ENCODE results near the gene RGS19. TPM values are rescaled to one million over a fixed set of nuclear protein-coding genes. Genes with fewer than 3 reads are reported as not detected.

Gene RGS19
- total and polyA plus RNA-seq, 2 donors from 2014 or later, result 6.8 to 20.2 TPM

DNA sequence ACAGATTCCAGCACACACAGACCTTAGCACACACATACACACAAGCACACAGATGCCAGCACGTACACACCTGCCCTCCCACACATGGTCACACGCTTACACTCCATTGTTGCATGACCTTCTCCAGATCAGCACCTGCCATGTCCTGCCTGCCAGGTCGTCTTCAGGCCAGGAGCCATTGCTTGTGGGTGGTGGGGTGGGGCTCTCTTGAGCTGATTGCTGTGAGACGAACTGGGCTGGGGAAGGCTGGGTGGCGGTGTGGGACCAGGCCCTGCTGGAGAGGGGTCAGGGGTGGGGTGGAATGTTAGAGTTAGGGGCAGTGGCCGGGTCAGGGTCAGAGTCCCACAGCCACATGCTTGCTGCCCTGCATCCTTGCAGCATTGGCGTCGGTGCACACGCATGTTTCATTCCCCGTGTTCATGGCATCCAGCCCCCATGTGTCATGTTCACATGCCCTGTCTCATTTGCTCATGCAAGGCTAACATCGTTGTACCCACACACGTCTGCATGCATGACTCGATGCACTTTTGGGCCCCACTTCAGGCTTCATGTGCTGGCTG, 34.6 kb upstream of the RGS19 start:
- no peak for FAIRE-seq
- Histone ChIP-seq H3K27ac (ENCODE audit: low read depth in 2 of 2, low read length in 2 of 2) (no peak overlapping the region), H3K27me3 (ENCODE audit: control insufficient read depth, insufficient read depth, low read length) (no peaks in the 10 kb centered on the region), H3K9me3 (ENCODE audit: control insufficient read depth in 2 of 3, insufficient read depth in 1 of 3, low read length in 3 of 3) (no peaks in the 10 kb centered on the region), H3K4me3 (ENCODE audit: low read length in 3 of 3) (no peak overlapping the region), H3K36me3 (ENCODE audit: control insufficient read depth in 2 of 3, insufficient read depth in 3 of 3, low read length in 3 of 3) (no peaks in the 10 kb centered on the region), H3K4me1 (ENCODE audit: control insufficient read depth in 2 of 3, insufficient read depth in 2 of 3, low read depth in 1 of 3, low read length in 3 of 3) (no peaks in the 10 kb centered on the region), H3K9ac (ENCODE audit: low read length in 3 of 3) (no peak overlapping the region)
- DNase-seq, result peak in 2 of 5 donors; percentile 35 to 46
- TF ChIP-seq, protein P1, sequence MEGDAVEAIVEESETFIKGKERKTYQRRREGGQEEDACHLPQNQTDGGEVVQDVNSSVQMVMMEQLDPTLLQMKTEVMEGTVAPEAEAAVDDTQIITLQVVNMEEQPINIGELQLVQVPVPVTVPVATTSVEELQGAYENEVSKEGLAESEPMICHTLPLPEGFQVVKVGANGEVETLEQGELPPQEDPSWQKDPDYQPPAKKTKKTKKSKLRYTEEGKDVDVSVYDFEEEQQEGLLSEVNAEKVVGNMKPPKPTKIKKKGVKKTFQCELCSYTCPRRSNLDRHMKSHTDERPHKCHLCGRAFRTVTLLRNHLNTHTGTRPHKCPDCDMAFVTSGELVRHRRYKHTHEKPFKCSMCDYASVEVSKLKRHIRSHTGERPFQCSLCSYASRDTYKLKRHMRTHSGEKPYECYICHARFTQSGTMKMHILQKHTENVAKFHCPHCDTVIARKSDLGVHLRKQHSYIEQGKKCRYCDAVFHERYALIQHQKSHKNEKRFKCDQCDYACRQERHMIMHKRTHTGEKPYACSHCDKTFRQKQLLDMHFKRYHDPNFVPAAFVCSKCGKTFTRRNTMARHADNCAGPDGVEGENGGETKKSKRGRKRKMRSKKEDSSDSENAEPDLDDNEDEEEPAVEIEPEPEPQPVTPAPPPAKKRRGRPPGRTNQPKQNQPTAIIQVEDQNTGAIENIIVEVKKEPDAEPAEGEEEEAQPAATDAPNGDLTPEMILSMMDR (IDR thresholded peaks at IDR 0.05; ENCODE audit: borderline replicate concordance, extremely low read depth, insufficient read depth), result no peak
- intact Hi-C loops (cut with DNase I), result no loop called here

DNA sequence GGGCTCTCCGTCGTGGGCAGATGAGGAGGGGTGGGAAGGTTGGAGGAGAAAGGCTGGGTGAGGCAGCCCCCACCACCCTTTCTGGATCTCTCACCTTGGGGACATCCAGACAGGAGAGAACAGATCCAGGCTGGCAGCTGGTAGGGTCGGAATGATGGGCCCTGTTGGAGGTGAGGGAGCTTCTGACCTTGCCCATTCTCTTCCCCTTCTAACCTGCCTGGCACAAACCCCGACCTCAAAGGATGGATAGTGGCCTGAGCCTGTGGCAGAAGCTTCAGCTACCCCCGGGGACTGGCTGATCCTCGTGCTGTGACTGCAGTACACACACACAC, 34.1 kb upstream of the RGS19 start:
- H3K4me3 ChIP-seq (ENCODE audit: low read length in 3 of 3), result no peak overlapping the region
- H3K27ac ChIP-seq (ENCODE audit: low read depth in 2 of 2, low read length in 2 of 2), result no peak overlapping the region
- FAIRE-seq, result no peak
- H3K4me1 ChIP-seq (ENCODE audit: control insufficient read depth in 2 of 3, insufficient read depth in 2 of 3, low read depth in 1 of 3, low read length in 3 of 3), result no peaks in the 10 kb centered on the region
- no peaks in the 10 kb centered on the region for H3K9me3 ChIP-seq (ENCODE audit: control insufficient read depth in 2 of 3, insufficient read depth in 1 of 3, low read length in 3 of 3)
- no peaks in the 10 kb centered on the region for H3K36me3 ChIP-seq (ENCODE audit: control insufficient read depth in 2 of 3, insufficient read depth in 3 of 3, low read length in 3 of 3)
- no peaks in the 10 kb centered on the region for H3K27me3 ChIP-seq (ENCODE audit: control insufficient read depth, insufficient read depth, low read length)
- H3K9ac ChIP-seq (ENCODE audit: low read length in 3 of 3), result no peak overlapping the region
- intact Hi-C loops (cut with DNase I), result no loop called here
- TF ChIP-seq, protein P1 (IDR thresholded peaks at IDR 0.05; ENCODE audit: borderline replicate concordance, extremely low read depth, insufficient read depth), result no peak
- peak in 1 of 5 donors; percentile 19 for DNase-seq

DNA sequence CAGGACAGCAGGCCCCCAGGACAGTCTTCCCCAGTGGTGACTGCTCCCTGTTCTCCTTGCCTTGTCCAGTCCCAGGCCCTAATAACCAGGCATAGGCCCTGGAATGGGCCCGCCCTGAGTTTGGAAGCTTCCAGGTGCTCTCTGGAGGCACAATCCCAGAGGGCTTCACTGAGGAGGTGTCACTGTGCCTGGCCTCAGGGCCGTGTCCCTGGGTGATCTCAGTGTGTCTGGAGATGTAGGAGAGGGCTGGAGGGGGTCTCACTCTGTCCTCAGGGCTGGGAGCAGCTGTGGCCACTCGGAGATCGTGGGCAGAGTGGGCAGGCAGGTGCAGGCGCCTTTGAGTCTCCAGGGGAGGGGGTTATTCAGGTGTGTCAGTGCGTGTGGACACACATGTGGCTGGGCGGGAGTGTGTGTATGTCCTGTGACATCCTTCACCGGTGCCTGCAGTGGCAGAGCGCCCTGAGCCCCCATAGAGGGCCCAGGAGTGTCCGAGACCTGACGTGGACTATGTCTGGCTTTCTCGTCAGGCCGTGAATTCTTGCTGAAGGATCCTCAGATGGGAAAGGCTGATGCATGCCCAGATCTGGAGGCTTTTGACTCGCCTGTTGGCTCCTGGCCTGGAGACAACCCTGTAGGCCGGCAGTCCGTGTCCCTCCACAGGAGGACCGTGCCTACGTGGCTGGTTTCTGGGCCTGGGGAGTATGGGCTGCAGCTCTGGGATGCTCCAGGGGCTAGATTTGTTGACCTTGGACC, 33.5 kb upstream of the RGS19 start:
- FAIRE-seq, result no peak
- TF ChIP-seq, protein P1 (IDR thresholded peaks at IDR 0.05; ENCODE audit: borderline replicate concordance, extremely low read depth, insufficient read depth), result no peak
- DNase-seq, result peak in 1 of 5 donors; percentile 66

More for the DNA sequence above, 33.5 kb upstream of the RGS19 start:
- Histone ChIP-seq H3K4me1 (ENCODE audit: control insufficient read depth in 2 of 3, insufficient read depth in 2 of 3, low read depth in 1 of 3, low read length in 3 of 3) (no peaks in the 10 kb centered on the region), H3K27ac (ENCODE audit: low read depth in 2 of 2, low read length in 2 of 2) (no peak overlapping the region), H3K27me3 (ENCODE audit: control insufficient read depth, insufficient read depth, low read length) (no peaks in the 10 kb centered on the region), H3K9me3 (ENCODE audit: control insufficient read depth in 2 of 3, insufficient read depth in 1 of 3, low read length in 3 of 3) (no peaks in the 10 kb centered on the region), H3K36me3 (ENCODE audit: control insufficient read depth in 2 of 3, insufficient read depth in 3 of 3, low read length in 3 of 3) (no peaks in the 10 kb centered on the region), H3K9ac (ENCODE audit: low read length in 3 of 3) (no peak overlapping the region), H3K4me3 (ENCODE audit: low read length in 3 of 3) (no peak overlapping the region)
- intact Hi-C loops (cut with DNase I), result no loop called here
